Stimulated activated CD4-positive, alpha-beta T cell treated with anti-CD3 and anti-CD28 coated beads, Interleukin-15, amount 100 ng/mL, for 48 hours (primary cell): ENCODE results near the gene BTBD7.
"Not testable (repeated sequence)": the region's sequence is repeated elsewhere in the genome, so short reads cannot be mapped to it uniquely, and the experiment has no call there.

Source experiments
- DNase-seq, 2 donors: peaks; one replicate each; pipeline ENCODE4 v3.0.0-alpha.2; 2020; ENCODE audit warnings: low read depth in 2 of 2

Gene BTBD7

DNA sequence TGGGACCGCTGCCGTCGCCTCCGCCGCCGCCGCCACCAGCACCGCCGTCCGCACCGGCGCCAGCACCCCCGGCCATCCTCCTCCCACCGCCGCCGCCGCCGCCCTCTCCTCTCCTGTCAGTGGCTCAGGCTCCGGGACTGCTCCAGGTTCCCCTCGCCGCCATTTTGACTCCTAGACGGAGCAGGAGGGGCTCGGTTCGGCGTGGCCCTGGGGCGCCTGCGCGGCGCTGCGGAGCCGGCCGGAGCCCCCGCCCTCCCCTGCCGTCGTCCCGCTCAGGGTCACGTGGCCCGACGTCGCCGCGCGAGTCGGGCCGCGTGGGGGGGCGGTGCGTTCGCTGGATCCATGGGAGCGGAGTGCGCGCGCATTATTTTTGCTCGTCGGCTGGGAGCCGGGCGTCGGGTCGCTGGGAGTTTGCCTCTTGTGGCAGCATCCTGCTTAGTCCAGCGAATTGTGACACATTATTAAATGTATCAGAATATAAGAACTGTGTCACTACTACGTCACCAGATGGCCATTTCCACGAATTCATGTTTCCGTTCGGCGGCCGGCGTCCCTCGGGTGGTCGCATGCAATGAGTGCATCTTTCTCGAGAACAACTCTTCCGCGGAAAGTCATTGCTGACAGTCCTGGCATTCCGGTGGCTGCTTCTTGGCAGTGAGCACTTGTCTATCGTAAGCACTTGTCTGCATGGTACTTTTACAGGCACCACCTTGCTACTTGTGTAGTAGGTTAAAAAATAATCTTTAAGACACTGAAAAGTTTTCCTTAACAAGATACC lies at the start of gene BTBD7:
BTBD7 (minus strand) TSS at position 184 of the 778 bp plus-strand sequence. CDS start 36,985 bp downstream, outside the sequence.
- DNase-seq, result peak; percentile 86 to 95

- DNase-seq, result no peak
These were observed 48.8 kb upstream of the BTBD7 start for GRCh38 chr14:93381644-93382043.

GRCh38 chr14:93379831-93380230 lies 47.0 kb upstream of the BTBD7 start:
- DNase-seq, result no peak

DNA sequence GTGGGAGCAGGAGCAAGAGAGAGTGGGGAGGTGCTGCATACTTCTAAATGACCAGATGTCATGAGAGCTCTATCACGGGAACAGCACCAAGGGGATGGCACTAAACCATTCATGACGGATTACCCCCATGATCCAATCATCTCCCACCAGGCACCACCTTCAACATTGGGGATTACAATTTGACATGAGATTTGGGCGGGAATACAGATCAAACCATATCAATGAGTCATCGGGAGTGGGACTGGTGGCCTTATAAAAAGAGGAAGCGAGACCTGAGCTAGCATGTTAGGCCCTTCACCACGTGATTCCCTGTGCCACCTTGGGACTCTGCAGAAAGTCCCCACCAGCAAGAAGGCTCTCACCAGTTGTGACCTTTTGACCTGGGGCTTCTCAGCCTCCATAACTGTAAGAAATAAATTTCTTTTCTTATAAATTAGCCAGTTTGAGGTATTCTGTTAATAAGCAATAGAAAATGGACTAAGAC lies 42.9 kb upstream of the BTBD7 start:
- no peak for DNase-seq

DNA sequence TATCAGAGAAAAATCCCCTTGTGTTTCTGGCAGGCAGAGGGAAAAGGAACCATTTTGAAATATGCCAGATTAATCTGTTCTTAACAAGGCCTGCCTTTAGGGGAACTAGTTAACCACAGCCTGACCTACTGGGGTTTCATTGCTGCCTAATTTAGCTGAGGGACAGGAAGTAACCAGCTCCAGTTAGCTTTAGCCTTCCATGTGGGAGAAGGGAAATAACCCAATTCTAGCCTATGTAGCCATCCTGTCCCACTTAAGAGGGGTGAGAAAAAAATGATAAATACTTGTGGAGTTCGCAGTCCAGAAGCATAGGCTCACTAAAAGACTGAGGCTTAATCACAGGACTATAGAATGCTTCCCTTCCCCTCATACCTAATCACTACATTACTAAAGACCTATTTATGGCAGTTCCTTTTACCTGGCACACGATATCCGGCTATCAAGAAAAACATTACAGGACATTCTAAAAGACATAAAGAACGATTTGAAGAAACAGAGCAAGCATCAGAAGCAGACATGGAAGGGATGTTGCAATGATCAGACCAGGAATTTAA lies 37.0 kb upstream of the BTBD7 start:
- no peak for DNase-seq

DNA sequence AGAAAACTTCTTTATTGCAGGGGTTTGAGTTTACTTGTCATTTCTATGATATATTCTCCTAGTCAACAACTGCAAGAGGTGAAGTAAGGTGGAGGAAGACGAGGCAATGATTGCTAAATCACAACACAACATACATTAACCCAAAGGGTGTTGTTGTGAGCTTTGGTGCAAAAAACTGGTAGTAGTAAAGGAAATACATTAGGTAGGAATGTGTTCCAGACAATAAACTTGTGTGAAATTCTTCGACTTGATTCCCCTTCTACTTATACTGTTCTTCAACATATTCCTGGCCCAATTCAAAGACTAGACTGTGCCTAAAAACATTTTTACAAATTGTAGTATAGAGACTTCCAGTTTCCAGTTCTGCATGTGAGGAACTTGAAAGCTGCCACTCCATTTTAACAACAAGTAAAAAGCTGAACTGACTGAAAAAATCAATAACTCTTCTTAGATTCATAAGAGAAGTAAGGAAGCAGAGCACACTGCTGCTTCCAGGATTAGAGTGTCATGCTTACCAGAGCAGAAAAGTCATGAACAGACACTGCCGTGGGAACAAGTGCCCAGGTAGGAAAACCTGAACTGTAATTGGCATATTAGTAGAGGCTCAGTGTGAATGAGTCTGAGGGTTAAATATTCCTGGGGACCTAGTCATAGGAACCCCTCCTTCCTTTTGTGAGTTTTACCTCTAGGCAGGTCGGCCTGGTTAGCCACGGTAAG lies 36.3 kb upstream of the BTBD7 start:
- no peak for DNase-seq

DNA sequence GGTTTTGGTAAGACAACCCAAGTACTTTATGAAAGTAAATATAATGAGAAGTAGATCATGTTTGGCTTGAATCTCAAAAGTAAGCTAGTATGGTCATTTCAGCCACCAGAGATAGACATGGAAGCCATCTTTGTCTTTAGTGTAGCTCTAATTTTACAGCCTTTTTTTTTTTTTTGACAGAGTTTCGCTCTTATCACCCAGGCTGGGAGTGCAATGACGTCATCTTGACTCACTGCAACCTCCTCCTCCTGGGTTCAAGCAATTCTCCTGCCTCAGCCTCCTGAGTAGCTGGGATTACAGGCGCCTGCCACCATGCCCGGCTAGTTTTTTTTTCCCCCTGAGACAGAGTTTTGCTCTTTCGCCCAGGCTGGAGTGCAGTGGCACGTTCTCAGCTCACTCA lies 22.0 kb upstream of the BTBD7 start:
- DNase-seq, result not testable (repeated sequence)

DNA sequence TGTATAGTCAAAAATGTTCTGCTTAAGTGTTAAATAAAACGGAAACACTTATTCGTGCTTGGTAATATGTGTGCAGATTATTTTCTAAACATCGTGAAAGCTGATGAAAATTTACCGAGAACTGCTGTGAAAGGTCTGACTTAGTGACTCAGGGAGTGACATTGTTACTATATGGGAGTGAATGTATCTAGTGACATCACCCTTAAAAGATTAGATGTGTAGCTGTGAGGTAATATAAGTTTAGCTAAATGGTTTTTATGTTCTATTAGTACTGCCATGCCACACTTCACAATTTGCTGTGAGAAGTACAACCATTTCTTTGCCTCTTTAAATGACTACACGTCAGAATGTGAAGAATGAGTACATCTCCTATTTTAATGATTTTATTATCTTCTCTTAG lies 15.5 kb upstream of the BTBD7 start:
- no peak for DNase-seq

- DNase-seq, result no peak
These were observed 15.0 kb upstream of the BTBD7 start for GRCh38 chr14:93347850-93348249.

- no peak for DNase-seq
These were observed 14.3 kb upstream of the BTBD7 start, which contains the start of gene COX8C for GRCh38 chr14:93346926-93347721. Gene COX8C (plus strand): TSS chr14:93347182. CDS start chr14:93347269, 87 bp downstream.

- no peak for DNase-seq
These were observed 11.0 kb upstream of the BTBD7 start for GRCh38 chr14:93343797-93344196.

DNA sequence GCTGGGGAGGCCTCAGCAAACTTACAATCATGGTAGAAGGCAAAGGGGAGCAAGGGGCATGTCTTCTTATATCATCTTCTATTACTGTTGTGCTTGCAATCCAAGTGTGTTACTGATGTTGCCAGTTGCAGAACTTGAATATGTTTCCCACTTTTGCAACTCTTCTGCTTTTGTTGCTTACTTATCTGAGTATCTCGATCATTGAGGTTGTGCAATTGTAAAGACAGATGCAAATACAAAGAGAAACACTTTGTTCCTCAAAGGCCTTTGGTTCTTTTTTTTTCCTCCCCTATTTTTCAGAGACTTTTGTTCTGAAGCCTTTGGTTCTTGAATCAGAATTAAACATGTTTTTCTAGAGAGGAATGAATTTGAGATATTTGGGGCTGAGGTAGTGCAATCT lies 10.4 kb upstream of the BTBD7 start:
- no peak for DNase-seq

- DNase-seq, result no peak
These were observed 5.0 kb upstream of the BTBD7 start for GRCh38 chr14:93337884-93338283.

DNA sequence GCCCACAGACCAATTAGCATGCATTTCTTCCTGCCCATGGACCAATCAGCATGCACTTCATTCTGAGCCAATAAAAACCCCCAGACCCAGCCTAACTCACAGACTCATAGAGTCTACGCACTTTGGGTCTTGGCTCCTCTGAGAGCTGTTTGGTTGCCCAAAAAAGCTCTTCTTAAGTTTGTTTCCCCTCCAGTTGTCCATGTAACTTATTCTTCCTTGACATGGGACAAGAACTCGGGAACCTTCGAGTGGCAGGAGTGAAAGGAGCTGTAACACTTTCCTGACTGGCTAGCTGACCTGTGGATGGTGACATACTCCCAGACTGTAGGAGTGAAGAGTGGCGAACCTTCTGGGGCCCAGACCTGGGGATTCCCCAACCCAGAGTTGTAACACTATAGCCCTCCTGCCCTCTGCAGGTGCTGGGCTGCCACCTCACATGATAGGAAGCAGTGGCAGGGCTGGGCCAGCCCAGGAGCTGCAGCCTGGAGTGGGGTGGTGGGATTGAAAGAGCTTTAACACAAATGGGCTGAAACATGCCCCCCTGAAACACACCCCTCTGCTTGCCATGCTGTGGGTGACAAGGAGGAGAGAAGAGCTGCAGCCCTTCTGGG lies 4.4 kb upstream of the BTBD7 start:
- DNase-seq, result no peak

DNA sequence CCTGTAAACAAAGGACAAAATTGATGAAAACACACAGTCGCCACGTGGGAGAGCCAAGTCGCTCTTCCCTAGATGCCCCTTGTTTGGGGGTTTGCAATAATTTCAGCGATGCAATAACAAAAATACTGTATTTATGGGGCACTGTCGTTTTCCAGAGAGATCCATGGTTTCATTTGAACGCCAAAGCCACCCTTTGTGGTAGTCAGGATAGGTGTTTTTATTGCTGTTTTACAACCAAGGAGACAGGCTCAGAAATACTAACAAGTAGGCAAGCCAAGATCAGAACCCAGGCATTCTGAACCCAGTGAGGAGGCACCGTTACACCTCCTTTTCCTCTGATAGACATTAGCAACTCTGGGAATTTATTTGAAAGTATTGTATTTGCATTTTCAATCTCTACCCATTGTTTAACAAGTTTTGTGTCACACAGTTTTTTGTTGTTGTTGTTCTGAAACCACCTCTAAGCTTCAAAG lies 831 bp upstream of the BTBD7 start:
- DNase-seq, result no peak

DNA sequence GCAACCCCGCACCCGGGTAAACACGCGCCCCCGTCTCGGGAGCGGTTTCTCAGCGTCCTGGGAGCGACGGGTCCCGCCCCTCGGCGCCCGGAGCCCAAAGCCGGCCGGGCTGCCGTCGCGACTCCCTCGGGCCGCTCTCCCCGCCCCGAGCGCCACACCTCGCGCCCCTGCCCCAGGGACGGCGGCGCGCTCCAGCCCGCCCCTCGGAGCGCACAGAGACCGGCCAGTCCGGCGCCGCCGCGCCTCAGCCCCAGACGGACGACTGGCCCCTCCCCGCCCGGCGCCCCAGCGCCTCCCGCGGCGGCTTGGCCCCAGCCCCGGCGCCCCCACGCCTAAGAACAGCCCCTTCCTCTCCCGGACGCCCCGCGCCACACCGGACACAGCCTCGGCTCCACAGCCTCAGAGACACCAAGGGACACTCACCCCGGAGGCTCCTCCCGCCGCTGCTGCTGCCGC lies 411 bp downstream of the BTBD7 start:
- peak; percentile 1 to 3 for DNase-seq

DNA sequence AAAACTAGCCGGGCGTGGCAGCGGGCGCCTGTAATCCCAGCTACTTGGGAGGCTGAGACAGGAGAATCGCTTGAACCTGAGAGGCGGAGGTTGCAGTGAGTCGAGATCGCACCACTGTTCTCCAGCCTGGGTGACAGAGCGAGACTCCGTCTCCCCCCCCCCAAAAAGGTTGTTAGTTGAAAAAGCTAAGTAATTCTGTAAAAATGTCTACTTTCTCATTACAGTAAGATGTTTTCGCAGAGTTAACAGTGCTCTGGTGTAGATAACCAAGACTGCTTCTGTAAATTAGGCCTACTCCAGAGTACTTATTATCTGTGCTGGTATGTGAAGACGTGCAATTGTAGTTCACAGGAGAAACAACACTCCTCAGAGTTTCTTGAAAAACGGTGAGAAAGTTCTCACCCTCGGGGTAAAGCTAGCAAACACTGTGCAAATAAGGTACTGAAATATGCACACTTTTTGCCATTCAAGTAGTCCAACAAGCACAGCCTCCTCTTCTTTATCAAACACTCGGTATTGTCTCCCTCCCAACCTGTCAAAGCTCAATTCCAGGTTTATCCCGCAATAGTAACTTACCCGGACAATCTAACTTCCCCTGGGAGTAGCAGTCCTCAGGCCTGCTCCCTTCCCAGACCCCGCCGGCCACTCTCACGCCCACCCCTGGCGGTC lies 974 bp downstream of the BTBD7 start:
- DNase-seq, result no peak

DNA sequence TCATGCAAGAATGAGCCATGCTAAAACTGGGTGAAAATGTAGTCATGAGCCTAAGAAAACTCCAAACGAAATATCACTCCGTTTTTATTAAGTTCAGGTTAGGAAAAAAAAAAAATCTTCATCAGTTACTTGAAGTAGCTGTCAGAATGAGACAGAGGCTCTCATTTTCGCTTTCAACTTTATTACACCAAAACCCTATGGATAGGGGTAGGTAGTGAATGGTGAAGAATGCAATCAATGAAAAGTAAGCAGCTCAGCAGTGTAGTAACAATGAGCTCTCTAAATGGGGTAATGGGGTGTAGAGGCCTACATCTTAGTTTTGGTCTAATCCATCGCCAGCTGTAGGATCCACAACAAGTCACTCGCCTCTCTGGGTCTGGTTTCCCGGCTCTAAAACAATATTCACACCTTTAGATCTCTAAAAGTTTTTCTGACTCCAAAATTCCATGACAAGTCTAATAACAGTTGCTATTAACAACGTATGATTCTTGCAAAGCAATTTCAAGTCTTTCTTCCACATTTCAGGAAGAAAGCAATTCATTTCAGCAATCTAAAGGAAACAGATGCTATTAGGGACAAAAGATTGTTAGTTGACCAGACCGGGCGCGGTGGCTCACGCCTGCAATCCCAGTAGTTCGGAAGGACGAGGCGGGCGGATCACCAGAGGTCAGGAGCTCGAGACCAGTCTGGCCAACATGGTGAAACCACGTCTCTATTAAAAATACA lies 1.7 kb downstream of the BTBD7 start:
- no peak for DNase-seq

- DNase-seq, result no peak
These were observed 2.2 kb downstream of the BTBD7 start for GRCh38 chr14:93330609-93331000.
